GM18951 (cell line): ENCODE results near the gene VAV3.
"Not testable (repeated sequence)": the region's sequence is repeated elsewhere in the genome, so short reads cannot be mapped to it uniquely, and the experiment has no call there.

Experiments
- POLR2A ChIP-seq: IDR thresholded peaks from 4 replicates; pipeline ENCODE4 v1.6.1; 2011; ENCODE audit warnings: mild to moderate bottlenecking; ENCODE audit not compliant: insufficient read length, insufficient read depth; ENCODE audit errors: extremely low read depth
- in situ Hi-C: fragments of 300-500 bp; cut with MboI; formaldehyde crosslinking; loops from one replicate; pipeline ENCODE4 v1.12.0; 2022; ENCODE audit warnings: low sequenced_read_pairs, mixed read lengths, inconsistent platforms; ENCODE audit not compliant: unreplicated experiment

VAV3 gene

GRCh38 chr1:107762751-107763390 is 202.1 kb downstream of the VAV3 start:
- in situ Hi-C loops, result no loop called here
- TF ChIP-seq POLR2A, result no peak

- in situ Hi-C loops, result no loop called here
Measured at GRCh38 chr1:107760065-107760464, 204.9 kb downstream of the VAV3 start.

GRCh38 chr1:107750364-107750959 is 214.5 kb downstream of the VAV3 start:
- TF ChIP-seq POLR2A, result no peak
- in situ Hi-C loops, result no loop called here

More at GRCh38 chr1:107760065-107760464, 204.9 kb downstream of the VAV3 start:
- TF ChIP-seq POLR2A, result no peak

DNA sequence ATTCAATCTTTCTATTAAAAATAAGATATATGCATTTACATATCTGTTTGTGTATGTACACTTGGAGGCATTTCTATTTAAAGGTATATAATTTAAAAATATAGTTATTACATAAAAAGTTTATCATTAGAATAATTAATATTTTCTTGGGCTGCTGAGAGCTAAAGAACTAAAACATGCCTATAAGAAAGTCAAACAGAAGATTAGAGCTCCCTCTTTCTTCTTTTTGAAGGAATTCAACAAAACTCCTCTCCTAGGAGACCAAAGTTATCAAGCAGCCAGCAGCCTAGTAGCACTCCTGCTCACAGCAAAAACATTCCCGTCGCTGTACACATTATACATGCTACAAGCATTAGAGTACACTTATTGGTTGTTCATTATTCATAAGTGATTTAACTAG is 216.4 kb downstream of the VAV3 start:
- no peak for TF ChIP-seq POLR2A
- in situ Hi-C loops, result no loop called here

- in situ Hi-C loops, result no loop called here
- TF ChIP-seq POLR2A, result no peak
Measured at GRCh38 chr1:107741242-107741641, 223.7 kb downstream of the VAV3 start.

- TF ChIP-seq POLR2A, result no peak
Measured at GRCh38 chr1:107740579-107740978, 224.4 kb downstream of the VAV3 start.

GRCh38 chr1:107739651-107740050 is 225.3 kb downstream of the VAV3 start:
- in situ Hi-C loops, result no loop called here
- no peak for TF ChIP-seq POLR2A

More at GRCh38 chr1:107740579-107740978, 224.4 kb downstream of the VAV3 start:
- in situ Hi-C loops, result no loop called here

DNA sequence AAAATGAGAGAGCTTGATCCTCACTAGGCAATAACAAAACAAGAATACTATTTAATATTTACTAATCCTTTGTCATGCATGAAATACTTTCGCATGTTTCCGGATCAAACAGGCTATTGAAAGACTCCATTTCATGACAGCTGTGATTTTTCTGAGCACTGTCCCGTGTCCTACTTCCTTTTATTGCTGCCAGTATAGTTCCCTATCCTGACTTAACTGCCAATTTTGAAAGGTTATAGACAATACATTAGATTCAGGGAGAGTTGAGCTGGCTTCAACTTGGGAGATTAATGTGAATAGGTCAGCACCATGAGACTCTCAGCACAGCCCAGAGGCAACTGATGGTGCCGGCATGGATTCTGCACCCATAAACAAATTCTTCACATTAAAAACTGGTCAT is 225.8 kb downstream of the VAV3 start:
- in situ Hi-C loops, result no loop called here
- TF ChIP-seq POLR2A, result no peak

DNA sequence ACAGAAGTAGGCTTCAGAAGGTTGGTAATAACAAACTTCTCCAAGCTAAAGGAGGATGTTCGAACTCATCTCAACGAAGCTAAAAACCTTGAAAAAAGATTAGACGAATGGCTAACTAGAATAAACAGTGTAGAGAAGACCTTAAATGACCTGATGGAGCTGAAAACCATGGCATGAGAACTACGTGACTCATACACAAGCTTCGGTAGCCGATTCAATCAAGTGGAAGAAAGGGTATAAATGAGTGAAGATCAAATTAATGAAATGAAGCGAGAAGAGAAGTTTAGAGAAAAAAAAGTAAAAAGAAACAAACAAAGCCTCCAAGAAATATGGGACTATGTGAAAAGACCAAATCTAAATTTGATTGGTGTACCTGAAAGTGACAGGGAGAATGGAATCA is 231.6 kb downstream of the VAV3 start:
- in situ Hi-C loops, result not testable (repeated sequence)

DNA sequence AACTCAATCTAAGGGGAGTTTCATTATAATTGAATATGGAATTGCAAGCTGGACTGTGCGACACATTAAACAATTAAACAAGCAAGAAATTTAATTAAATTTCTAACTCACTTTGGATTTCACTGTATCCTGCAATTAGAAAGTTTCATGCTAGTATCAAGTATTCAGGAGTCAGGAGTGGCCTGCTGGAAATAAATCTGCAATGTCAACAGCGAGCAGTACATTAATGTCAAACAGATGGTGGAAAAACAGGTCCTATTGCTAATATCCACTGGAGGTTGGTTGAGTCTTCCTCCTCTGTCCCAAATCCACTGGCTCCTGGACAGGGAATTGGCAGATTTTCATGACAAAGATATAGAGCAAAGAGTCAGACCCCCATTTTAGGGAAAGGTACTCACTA is 237.1 kb downstream of the VAV3 start:
- in situ Hi-C loops, result no loop called here

GRCh38 chr1:107726860-107727259 is 238.1 kb downstream of the VAV3 start:
- in situ Hi-C loops, result no loop called here
- TF ChIP-seq POLR2A, result no peak

More for the DNA sequence above, 237.1 kb downstream of the VAV3 start:
- TF ChIP-seq POLR2A, result no peak

GRCh38 chr1:107724648-107725047 is 240.3 kb downstream of the VAV3 start:
- in situ Hi-C loops, result no loop called here
- TF ChIP-seq POLR2A, result no peak

DNA sequence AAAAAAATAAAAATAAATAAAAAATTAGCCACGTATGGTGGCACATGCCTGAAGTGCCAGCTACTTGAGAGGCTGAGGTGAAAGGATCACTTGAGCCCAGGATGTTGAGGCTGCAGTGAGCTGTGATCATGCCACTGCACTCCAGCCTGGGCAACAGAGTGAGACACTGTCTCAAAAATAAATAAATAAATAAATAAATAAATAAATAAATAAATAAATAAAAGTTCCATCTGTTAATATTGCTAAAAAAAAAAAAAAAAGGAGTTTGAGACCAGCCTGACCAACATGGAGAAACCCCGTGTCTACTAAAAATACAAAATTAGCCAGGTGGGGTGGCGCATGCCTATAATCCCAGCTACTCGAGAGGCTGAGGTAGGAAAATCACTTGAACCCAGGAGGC is 244.8 kb downstream of the VAV3 start:
- in situ Hi-C loops, result not testable (repeated sequence)

GRCh38 chr1:107710005-107710404 is 255.0 kb downstream of the VAV3 start:
- no peak for TF ChIP-seq POLR2A
- in situ Hi-C loops, result no loop called here

DNA sequence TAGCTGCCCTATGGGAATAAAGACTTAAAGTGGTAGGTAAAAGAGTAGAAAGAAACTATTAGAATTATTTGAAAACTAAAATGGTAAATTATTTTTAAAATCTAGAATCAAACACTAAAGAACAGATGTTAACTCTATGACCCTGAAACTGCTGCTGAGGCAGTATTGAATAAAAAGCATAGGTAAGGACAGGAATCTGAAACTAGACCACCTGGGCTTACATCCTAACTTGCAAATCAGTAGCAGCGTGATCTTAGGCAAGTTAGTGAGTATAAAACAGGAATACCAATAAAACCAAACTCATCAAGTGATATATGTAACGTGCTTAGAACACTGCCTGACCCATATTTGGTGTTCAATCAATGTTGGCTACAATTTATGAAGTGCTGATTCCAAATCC is 257.9 kb downstream of the VAV3 start:
- no peak for TF ChIP-seq POLR2A
- in situ Hi-C loops, result no loop called here

DNA sequence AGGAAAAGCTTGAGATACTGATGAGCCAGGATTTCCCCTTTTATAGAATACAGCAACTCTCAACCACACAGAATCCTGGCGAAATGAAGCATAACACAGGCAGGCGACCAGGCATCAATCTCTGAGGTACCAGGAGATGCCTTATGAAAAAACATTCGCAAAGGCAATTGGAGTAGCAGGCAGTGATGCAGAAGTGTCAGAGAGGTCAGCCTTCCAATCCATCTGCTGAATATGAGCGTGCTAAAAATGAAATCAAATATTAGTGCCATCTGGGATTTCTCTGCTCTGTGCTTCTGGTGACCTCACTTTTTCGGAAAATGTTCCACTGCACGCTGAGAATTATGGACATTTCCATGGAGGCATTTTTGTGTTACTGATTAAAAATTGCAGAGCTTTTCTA is 258.8 kb downstream of the VAV3 start:
- TF ChIP-seq POLR2A, result no peak
- in situ Hi-C loops, result no loop called here
